ENCODE results near the gene S100A7. TPM values are rescaled to one million over a fixed set of nuclear protein-coding genes. Genes with fewer than 3 reads are reported as not detected.

The S100A7 gene
- total and polyA plus RNA-seq, 4 donors, result 0.47 TPM; not detected in 3

GRCh38 chr1:153476491-153477093, 16.1 kb upstream of the S100A7 start:
- peaks cover 0 to 7% (median 0%) of the 10 kb centered on the region in 5 donors for H3K4me1 ChIP-seq (ENCODE audit: control insufficient read depth in 5 of 5, insufficient read depth in 5 of 5, low read length in 5 of 5)
- DNase-seq (no peak), ATAC-seq (ENCODE audit: insufficient read depth, low FRiP score) (no peak)
- H3K9me3 ChIP-seq (ENCODE audit: control insufficient read depth in 4 of 4, insufficient read depth in 3 of 4, low read length in 3 of 4), result peaks cover 0 to 4% (median 0%) of the 10 kb centered on the region in 4 donors
- H3K36me3 ChIP-seq (ENCODE audit: control insufficient read depth in 4 of 4, insufficient read depth in 4 of 4, low read length in 4 of 4), result no peaks in the 10 kb centered on the region
- H3K4me3 ChIP-seq, result no peak overlapping the region
- TF ChIP-seq CTCF (IDR thresholded peaks at IDR 0.05; ENCODE audit: control extremely low read depth, extremely low read depth), result no peak
- H3K27ac ChIP-seq (ENCODE audit: low read depth in 1 of 2, low read length in 1 of 2), result no peak overlapping the region
- H3K27me3 ChIP-seq (ENCODE audit: control insufficient read depth in 3 of 3, insufficient read depth in 3 of 3, low read length in 2 of 3), result no peaks in the 10 kb centered on the region
- no peak overlapping the region for H3K9ac ChIP-seq (ENCODE audit: insufficient read depth in 1 of 2, low read length in 2 of 2)
- WGBS, 2 donors, result 85 to 95% methylated on average over 4 of the region's 4 CpGs

GRCh38 chr1:153475282-153475681, 14.8 kb upstream of the S100A7 start:
- no peak for DNase-seq
- Histone ChIP-seq H3K36me3 (ENCODE audit: control insufficient read depth in 4 of 4, insufficient read depth in 4 of 4, low read length in 4 of 4) (no peaks in the 10 kb centered on the region), H3K9me3 (ENCODE audit: control insufficient read depth in 4 of 4, insufficient read depth in 3 of 4, low read length in 3 of 4) (peaks cover 0 to 12% (median 0%) of the 10 kb centered on the region in 4 donors), H3K27me3 (ENCODE audit: control insufficient read depth in 3 of 3, insufficient read depth in 3 of 3, low read length in 2 of 3) (no peaks in the 10 kb centered on the region), H3K9ac (ENCODE audit: insufficient read depth in 1 of 2, low read length in 2 of 2) (no peak overlapping the region), H3K4me1 (ENCODE audit: control insufficient read depth in 5 of 5, insufficient read depth in 5 of 5, low read length in 5 of 5) (peaks cover 0 to 3% (median 0%) of the 10 kb centered on the region in 5 donors), H3K27ac (ENCODE audit: low read depth in 1 of 2, low read length in 1 of 2) (no peak overlapping the region), H3K4me3 (no peak overlapping the region)
- 77 to 82% methylated on average over 2 of the region's 2 CpGs for WGBS, 2 donors
- TF ChIP-seq CTCF (IDR thresholded peaks at IDR 0.05; ENCODE audit: control extremely low read depth, extremely low read depth), result no peak
- ATAC-seq (ENCODE audit: insufficient read depth, low FRiP score), result no peak

GRCh38 chr1:153474347-153474746, 13.9 kb upstream of the S100A7 start:
- TF ChIP-seq CTCF (IDR thresholded peaks at IDR 0.05; ENCODE audit: control extremely low read depth, extremely low read depth), result no peak
- Histone ChIP-seq H3K4me1 (ENCODE audit: control insufficient read depth in 5 of 5, insufficient read depth in 5 of 5, low read length in 5 of 5) (peaks cover 0 to 3% (median 0%) of the 10 kb centered on the region in 5 donors), H3K27me3 (ENCODE audit: control insufficient read depth in 3 of 3, insufficient read depth in 3 of 3, low read length in 2 of 3) (no peaks in the 10 kb centered on the region), H3K4me3 (no peak overlapping the region), H3K9me3 (ENCODE audit: control insufficient read depth in 4 of 4, insufficient read depth in 3 of 4, low read length in 3 of 4) (peaks cover 0 to 12% (median 0%) of the 10 kb centered on the region in 4 donors), H3K27ac (ENCODE audit: low read depth in 1 of 2, low read length in 1 of 2) (no peak overlapping the region), H3K9ac (ENCODE audit: insufficient read depth in 1 of 2, low read length in 2 of 2) (no peak overlapping the region), H3K36me3 (ENCODE audit: control insufficient read depth in 4 of 4, insufficient read depth in 4 of 4, low read length in 4 of 4) (no peaks in the 10 kb centered on the region)
- no peak for DNase-seq
- 76 to 79% methylated on average over 3 of the region's 3 CpGs for WGBS, 2 donors
- no peak for ATAC-seq (ENCODE audit: insufficient read depth, low FRiP score)

- no peaks in the 10 kb centered on the region for H3K36me3 ChIP-seq (ENCODE audit: control insufficient read depth in 4 of 4, insufficient read depth in 4 of 4, low read length in 4 of 4)
- H3K9me3 ChIP-seq (ENCODE audit: control insufficient read depth in 4 of 4, insufficient read depth in 3 of 4, low read length in 3 of 4), result peaks cover 0 to 13% (median 0%) of the 10 kb centered on the region in 4 donors
- peaks cover 0 to 11% (median 2%) of the 10 kb centered on the region in 5 donors for H3K4me1 ChIP-seq (ENCODE audit: control insufficient read depth in 5 of 5, insufficient read depth in 5 of 5, low read length in 5 of 5)
- TF ChIP-seq CTCF (IDR thresholded peaks at IDR 0.05; ENCODE audit: control extremely low read depth, extremely low read depth), result no peak
- H3K9ac ChIP-seq (ENCODE audit: insufficient read depth in 1 of 2, low read length in 2 of 2), result no peak overlapping the region
- peaks cover 0 to 8% (median 0%) of the 10 kb centered on the region in 3 donors for H3K27me3 ChIP-seq (ENCODE audit: control insufficient read depth in 3 of 3, insufficient read depth in 3 of 3, low read length in 2 of 3)
- no peak overlapping the region for H3K27ac ChIP-seq (ENCODE audit: low read depth in 1 of 2, low read length in 1 of 2)
- DNase-seq, result no peak
- ATAC-seq (ENCODE audit: insufficient read depth, low FRiP score), result no peak
- no peak overlapping the region for H3K4me3 ChIP-seq
These were observed 10.3 kb upstream of the S100A7 start for GRCh38 chr1:153470707-153471106.

All from lung (tissue), 12 donors.